IPS DF 19.7 (cell line): ENCODE measurements around the gene PODN.

ENCODE experiments used
- DNase-seq: peaks from one replicate; pipeline ENCODE4 v3.0.0-alpha.2; 2013; ENCODE audit warnings: low read depth, low spot score

Gene PODN

GRCh38 chr1:53114581-53115400, 52.8 kb downstream of the PODN start:
- no peak for DNase-seq

DNA sequence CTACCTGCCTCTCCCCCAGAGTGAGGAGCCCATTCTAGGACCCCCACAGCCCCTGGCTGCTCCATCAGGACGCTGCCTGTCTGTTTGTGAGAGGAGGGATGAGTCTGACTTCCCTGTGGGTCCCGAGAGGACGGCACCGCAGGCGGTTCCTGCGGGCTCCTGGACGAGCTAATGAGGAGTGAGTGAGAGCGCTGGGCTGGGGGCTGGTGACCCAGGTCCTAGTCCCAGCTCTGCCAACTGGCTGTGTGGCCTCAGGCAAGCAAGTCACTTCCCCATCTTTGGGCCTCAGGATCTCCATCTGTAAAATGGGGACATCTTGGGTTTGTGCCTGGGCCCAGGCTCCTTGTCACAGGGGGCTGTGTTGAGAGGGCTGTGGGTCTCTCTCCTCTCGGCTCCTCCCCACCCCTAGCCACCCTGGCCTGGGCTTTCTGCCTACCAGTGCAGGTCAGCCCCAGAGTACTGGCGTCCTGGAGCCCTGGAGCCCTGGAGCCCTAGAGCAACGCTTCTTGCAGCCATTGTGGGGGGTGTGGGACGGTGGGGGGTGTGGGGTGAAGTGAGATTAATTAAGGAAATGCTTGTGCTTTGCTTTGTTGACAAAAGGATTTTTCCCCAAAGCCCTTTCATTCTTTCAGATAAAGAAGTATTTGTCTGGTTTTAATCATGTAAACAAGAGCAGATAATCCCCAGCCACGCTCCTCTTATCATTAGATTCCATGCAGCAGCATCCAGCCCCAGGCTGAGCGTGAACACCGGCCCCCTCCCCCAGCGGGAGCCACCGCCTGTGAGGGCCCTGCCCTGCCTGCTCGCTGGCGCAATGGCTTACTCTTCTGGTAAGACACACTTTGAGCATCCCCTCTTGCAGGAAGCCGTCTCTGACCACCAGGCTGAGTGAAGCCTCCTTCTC, 53.6 kb downstream of the PODN start:
- no peak for DNase-seq

DNA sequence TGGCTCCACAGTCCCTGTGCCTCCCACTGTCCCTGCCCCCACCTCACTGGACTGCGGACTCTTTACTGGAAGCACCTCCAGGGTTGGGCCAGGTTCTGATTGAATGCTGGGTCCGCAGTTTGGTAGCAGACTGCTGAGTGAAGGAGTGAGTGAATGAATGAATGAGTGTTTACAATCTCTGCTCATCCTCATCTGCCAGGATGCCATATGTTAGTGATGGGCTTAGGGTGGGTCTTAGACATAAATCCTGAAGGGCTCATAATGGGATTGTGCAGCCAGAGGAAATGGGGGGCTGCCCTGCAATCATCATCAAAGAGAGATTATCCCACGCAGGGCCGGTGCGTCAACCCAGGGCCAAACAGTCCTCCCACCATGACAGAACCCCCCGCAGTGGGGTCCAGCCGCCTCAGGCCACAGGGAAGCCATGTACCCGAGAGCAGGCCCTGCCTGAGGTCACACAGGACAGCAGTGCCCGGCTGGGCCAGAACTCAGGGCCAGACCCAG, 54.3 kb downstream of the PODN start:
- DNase-seq, result no peak

DNA sequence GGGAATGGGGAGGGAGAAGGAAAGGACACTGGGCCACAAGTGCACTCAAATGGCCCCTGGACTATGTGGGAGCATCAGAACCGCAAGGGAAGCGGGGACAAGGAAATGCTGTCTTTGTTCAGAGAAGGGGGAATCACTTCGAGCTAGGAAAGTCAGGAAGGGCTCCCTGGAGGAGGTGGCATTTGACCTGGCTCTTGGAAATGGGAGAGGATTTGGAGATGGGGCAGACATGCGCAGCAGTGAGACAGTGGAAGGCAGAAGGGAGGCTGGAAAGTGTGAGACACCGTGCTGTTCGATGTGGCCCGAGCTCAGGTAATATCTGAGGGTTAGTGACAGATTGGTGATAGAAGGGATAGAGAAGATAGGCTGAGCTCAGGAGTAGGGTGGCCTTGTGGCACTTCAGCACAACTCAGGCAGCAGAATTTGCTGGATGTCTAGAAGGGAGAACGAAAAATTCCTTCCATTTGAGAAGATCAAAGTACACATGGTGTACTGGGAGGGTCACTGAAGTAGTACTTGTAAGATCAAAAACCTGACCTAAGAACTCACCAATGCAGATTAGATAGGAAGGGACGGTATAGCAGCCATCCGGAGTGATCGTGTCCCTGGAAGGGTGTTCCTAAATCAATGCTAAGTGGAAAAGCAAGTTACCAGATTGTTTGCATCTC, 55.1 kb downstream of the PODN start:
- no peak for DNase-seq

GRCh38 chr1:53117836-53118235, 55.8 kb downstream of the PODN start:
- DNase-seq, result no peak

GRCh38 chr1:53120659-53121058, 58.6 kb downstream of the PODN start:
- no peak for DNase-seq

- no peak for DNase-seq
Measured at GRCh38 chr1:53121319-53122172, 59.5 kb downstream of the PODN start.

DNA sequence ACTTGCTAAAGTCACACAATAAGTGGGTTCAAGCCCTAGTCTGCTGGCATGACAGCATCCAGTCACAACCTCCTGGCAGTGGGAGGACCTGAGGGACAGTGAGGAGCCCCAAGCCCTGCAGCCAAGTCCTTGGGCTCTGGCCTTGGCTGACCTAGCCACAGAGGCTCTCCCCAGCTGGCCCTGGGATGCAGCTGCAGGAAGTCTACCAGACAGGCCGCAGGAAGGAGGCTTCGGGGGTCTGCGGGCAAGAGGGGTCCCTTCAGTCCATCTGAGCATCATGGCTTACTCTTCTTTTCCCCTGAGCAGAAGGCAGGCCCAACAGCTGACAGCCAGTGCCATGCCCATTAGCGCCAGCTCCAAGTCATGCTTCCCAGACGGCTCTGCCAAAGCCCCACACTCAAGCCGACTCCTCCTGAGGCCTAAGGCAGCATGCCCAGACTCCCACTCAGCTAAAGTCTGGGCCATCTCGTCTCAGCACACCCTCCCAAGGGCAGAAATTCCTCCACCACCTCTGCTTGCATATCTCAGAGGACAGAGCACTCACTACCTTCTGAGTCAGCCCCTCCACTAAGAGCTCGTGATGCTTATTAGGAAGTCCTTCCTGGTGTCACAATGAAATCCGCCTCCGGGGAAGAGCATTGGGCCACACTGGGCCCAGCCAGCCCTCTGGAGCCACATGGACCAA, 60.3 kb downstream of the PODN start:
- no peak for DNase-seq

GRCh38 chr1:53122961-53123413, 61.0 kb downstream of the PODN start:
- no peak for DNase-seq

DNA sequence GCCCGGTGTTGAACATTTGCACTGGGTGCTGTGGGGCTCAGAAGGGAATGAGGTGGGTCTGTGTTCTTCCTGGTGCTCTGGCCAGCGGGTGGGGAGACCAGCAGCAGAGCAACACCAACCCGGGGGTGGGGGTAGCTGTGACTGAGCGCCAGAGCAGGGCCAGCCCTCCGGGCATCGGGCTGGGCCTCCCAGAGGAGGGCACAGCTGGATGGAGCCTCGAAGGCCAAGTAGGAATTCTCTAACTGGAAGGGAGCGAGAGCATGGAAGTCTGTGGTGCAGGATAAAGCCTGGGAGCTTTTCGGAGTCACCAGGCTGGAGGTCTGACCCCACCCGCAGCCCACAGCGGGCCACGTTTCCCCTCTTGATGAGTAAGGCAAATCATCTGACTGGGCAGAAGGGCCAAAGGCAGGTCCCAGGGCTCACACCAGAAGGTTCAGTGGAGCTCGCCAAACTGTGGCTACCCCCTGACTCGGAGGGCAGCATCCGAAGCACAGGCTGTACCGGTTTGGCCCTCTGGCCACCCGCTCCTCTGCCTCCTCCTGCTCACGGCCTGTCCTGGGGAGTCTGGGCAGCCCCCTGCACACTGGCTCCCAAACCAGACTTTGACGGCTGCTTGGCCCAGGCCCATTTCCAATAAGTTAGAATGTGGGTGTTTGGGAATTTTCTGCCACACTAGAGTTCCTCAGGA, 61.6 kb downstream of the PODN start:
- no peak for DNase-seq

DNA sequence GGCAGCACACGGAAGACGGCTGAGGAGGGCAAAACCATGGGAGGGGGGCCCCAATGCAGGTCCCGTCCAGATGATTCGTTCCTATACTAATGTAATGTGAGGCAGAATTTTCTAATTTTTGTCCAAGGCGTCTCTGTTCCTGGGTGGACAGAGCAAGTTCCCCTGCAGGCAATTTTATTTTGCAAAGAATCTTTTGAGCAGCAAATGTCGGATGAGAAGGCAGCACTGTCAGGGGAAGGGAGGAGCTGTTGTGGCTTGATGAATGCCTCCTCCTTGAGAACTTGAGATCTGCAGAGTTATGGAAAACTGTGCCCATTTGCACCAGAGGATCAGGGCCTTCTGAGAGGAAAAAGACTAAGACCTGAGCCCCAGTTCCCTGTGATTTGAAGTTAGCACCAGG, 63.1 kb downstream of the PODN start:
- DNase-seq, result no peak

GRCh38 chr1:53125623-53126360, 63.8 kb downstream of the PODN start:
- no peak for DNase-seq

- no peak for DNase-seq
Measured at GRCh38 chr1:53126495-53126894, 64.5 kb downstream of the PODN start.

GRCh38 chr1:53127546-53127945, 65.5 kb downstream of the PODN start:
- no peak for DNase-seq

DNA sequence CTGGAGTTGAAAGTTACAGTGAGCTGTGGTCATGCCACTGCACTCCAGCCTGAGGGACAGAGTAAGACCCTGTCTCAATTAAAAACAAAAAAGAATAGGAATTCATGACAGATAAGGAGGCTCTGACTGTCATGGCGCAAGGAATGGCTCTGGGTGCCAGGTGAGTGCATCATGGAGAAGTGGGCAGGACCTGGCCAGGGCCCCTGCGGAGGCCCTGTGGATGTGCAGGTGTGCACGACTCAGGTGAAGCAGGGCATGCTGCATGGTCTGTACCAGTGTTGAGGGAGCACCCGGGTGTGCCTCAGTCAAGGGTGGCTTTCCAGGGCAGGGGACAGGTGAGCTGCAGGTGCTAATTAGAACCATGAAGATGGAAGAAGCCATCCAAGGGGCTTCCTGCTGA, 66.4 kb downstream of the PODN start:
- no peak for DNase-seq

- no peak for DNase-seq
Measured at GRCh38 chr1:53129891-53130597, 68.0 kb downstream of the PODN start.

GRCh38 chr1:53130598-53130877, 68.5 kb downstream of the PODN start:
- DNase-seq, result no peak

GRCh38 chr1:53130878-53131589, 69.0 kb downstream of the PODN start:
- no peak for DNase-seq
